GM12878 (cell line): ENCODE data around the gene EXO1.

Experiments used
- CBX3 ChIP-seq: fragments of 200-600 bp; sonication (generic); IDR thresholded peaks from 2 replicates; pipeline ENCODE4 v1.6.1; 2016; ENCODE audit warnings: low read depth, borderline replicate concordance
- CTCF ChIP-seq, 3 experiments: IDR thresholded peaks in 2 of 3; conservative IDR thresholded peaks in 1 of 3; 2 replicates each; pipeline ENCODE4 v1.5.1; 2011; ENCODE audit warnings: low read depth in 3 of 3, low read length in 3 of 3, mild to moderate bottlenecking in 3 of 3, control low read depth in 2 of 3, moderate library complexity in 2 of 3, inconsistent platforms in 1 of 3, mixed read lengths in 1 of 3; ENCODE audit not compliant: control insufficient read depth in 2 of 3, insufficient read depth in 1 of 3; ENCODE audit errors: extremely low read depth in 1 of 3
- EP300 ChIP-seq, 2 experiments: fragments of 150-350 bp in 1 of 2; IDR thresholded peaks; 2 replicates each; pipeline ENCODE4 v1.6.1; 2011 to 2012; ENCODE audit warnings: low read depth in 2 of 2, low read length in 2 of 2, borderline replicate concordance in 1 of 2, improper control_type of control experiment in 1 of 2, inconsistent platforms in 1 of 2; ENCODE audit not compliant: control insufficient read depth in 1 of 2
- POLR2A ChIP-seq: IDR thresholded peaks from 2 replicates; pipeline ENCODE4 v1.6.1; 2011; ENCODE audit warnings: low read depth, mild to moderate bottlenecking, low read length
- POLR2AphosphoS2 ChIP-seq: IDR thresholded peaks from 2 replicates; pipeline ENCODE4 v1.6.1; 2011; ENCODE audit warnings: low read depth, mild to moderate bottlenecking, low read length, improper control_type of control experiment, moderate library complexity
- PRDM15 ChIP-seq: fragments of 450-650 bp; formaldehyde crosslinking; IDR thresholded peaks from 2 replicates; pipeline ENCODE4 v1.4.0; 2020; ENCODE audit warnings: mild to moderate bottlenecking, moderate library complexity
- SKIL ChIP-seq: fragments of 450-650 bp; IDR thresholded peaks from 2 replicates; pipeline ENCODE4 v1.6.1; 2017; ENCODE audit warnings: mild to moderate bottlenecking, low read depth, inconsistent platforms; ENCODE audit not compliant: poor library complexity, severe bottlenecking
- TAF1 ChIP-seq: IDR thresholded peaks from 2 replicates; pipeline ENCODE4 v1.6.1; 2011; ENCODE audit warnings: mild to moderate bottlenecking, low read depth, low read length, borderline replicate concordance
- ZNF24 ChIP-seq: fragments of 450-650 bp; IDR thresholded peaks from 2 replicates; pipeline ENCODE4 v1.6.1; 2017; ENCODE audit warnings: antibody characterized with exemption, mild to moderate bottlenecking

- TF ChIP-seq POLR2AphosphoS2 (no peak), ZNF24 (no peak), CTCF (IDR thresholded peaks at IDR 0.05 in 2 of 3, conservative IDR thresholded peaks at IDR 0.05 in 1 of 3; ENCODE audit: control insufficient read depth in 2 of 3, extremely low read depth in 1 of 3, insufficient read depth in 1 of 3, low read depth in 3 of 3, low read length in 3 of 3) (no peak), PRDM15 (CRISPR knock-in tag) (no peak), POLR2A (no peak), EP300 (IDR thresholded peaks at IDR 0.05; ENCODE audit: borderline replicate concordance in 1 of 2, control insufficient read depth in 1 of 2, low read depth in 2 of 2, low read length in 2 of 2) (no peak), TAF1 (no peak), SKIL (no peak), CBX3 (no peak)
These were observed 51.2 kb downstream of the EXO1 start for GRCh38 chr1:241899210-241899609.
